ENCODE data around the gene MED12L.

The MED12L gene

GRCh38 chr3:151319628-151320027 lies 234.2 kb downstream of the MED12L start:
- H3K4me3 ChIP-seq (ENCODE audit: low read depth, low read length), result no peak overlapping the region
- DNase-seq (ENCODE audit: low read depth), result no peak
- no peak for TF ChIP-seq CTCF (IDR thresholded peaks at IDR 0.05; ENCODE audit: control insufficient read depth, extremely low read depth, insufficient read depth)

- no peak overlapping the region for H3K4me3 ChIP-seq (ENCODE audit: low read depth, low read length)
- DNase-seq (ENCODE audit: low read depth), result peak; percentile 17
- TF ChIP-seq CTCF (IDR thresholded peaks at IDR 0.05; ENCODE audit: control insufficient read depth, extremely low read depth, insufficient read depth), result no peak
Observed at GRCh38 chr3:151320131-151320530, 234.7 kb downstream of the MED12L start.

- no peak overlapping the region for H3K4me3 ChIP-seq (ENCODE audit: low read depth, low read length)
- no peak for TF ChIP-seq CTCF (IDR thresholded peaks at IDR 0.05; ENCODE audit: control insufficient read depth, extremely low read depth, insufficient read depth)
- DNase-seq (ENCODE audit: low read depth), result no peak
Observed at GRCh38 chr3:151321526-151321925, 236.1 kb downstream of the MED12L start.

- no peak for DNase-seq (ENCODE audit: low read depth)
- TF ChIP-seq CTCF (IDR thresholded peaks at IDR 0.05; ENCODE audit: control insufficient read depth, extremely low read depth, insufficient read depth), result no peak
- H3K4me3 ChIP-seq (ENCODE audit: low read depth, low read length), result no peak overlapping the region
Observed at GRCh38 chr3:151322511-151322910, 237.0 kb downstream of the MED12L start.

GRCh38 chr3:151327571-151328198 lies 242.2 kb downstream of the MED12L start:
- TF ChIP-seq CTCF (IDR thresholded peaks at IDR 0.05; ENCODE audit: control insufficient read depth, extremely low read depth, insufficient read depth), result peak; percentile 51
- DNase-seq (ENCODE audit: low read depth), result no peak
- H3K4me3 ChIP-seq (ENCODE audit: low read depth, low read length), result no peak overlapping the region

GRCh38 chr3:151328298-151328995 lies 243.0 kb downstream of the MED12L start:
- no peak overlapping the region for H3K4me3 ChIP-seq (ENCODE audit: low read depth, low read length)
- no peak for TF ChIP-seq CTCF (IDR thresholded peaks at IDR 0.05; ENCODE audit: control insufficient read depth, extremely low read depth, insufficient read depth)
- no peak for DNase-seq (ENCODE audit: low read depth)

Data from LNCaP clone FGC (cell line).